ENCODE results near the gene TOE1. TPM values are rescaled to one million over a fixed set of nuclear protein-coding genes. Genes with fewer than 3 reads are reported as not detected.

TOE1 gene
- total RNA-seq, 1 donor = 35.8 TPM

Other genes starting within 250 kb of the TOE1 start
- gene ZSWIM5, start 133.6 kb upstream of the TOE1 start, total RNA-seq = 2.7 TPM
- 22.9 TPM for gene HPDL, start 13.3 kb upstream of the TOE1 start, total RNA-seq
- gene MUTYH, start 270 bp downstream of the TOE1 start, total RNA-seq = 66.0 TPM
- gene TESK2, start 151.0 kb downstream of the TOE1 start, total RNA-seq = 7.8 TPM
- 1.1 TPM for gene CCDC163, start 159.9 kb downstream of the TOE1 start, total RNA-seq
- gene MMACHC, start 160.1 kb downstream of the TOE1 start, total RNA-seq = 7.0 TPM
- 120 TPM for gene PRDX1, start 181.7 kb downstream of the TOE1 start, total RNA-seq
- 175 TPM for gene AKR1A1, start 210.7 kb downstream of the TOE1 start, total RNA-seq
- 94.0 TPM for gene NASP, start 243.9 kb downstream of the TOE1 start, total RNA-seq

Measured in hematopoietic multipotent progenitor cell (in vitro differentiated cells).